ENCODE measurements around the gene ZFP91. TPM values are rescaled to one million over a fixed set of nuclear protein-coding genes. Genes with fewer than 3 reads are reported as not detected.
A peak's percentile ranks its signal among the peaks of the same experiment; 100 is the strongest.

Gene ZFP91
- total RNA-seq, 4 donors from 2014 or later = 49.8 to 63.7 (median 59.1) TPM

GRCh38 chr11:58647866-58648265, 69.0 kb downstream of the ZFP91 start:
- Histone ChIP-seq H3K4me1 (no peaks in the 10 kb centered on the region), H3K27ac (no peak overlapping the region), H3K36me3 (no peaks in the 10 kb centered on the region), H3K27me3 (no peaks in the 10 kb centered on the region), H3K9me3 (no peaks in the 10 kb centered on the region), H3K4me3 (replicated peaks in 1 of 3) (no peak overlapping the region)
- intact Hi-C loops (cut with DNase I) = no loop called here
- 74 to 89% methylated on average over 1 of the region's 1 CpG for WGBS, 2 donors
- TF ChIP-seq CTCF (IDR thresholded peaks at IDR 0.05) = no peak
- TF ChIP-seq POLR2A (IDR thresholded peaks at IDR 0.05) = no peak
- DNase-seq = no peak

- DNase-seq = no peak
- H3K36me3 ChIP-seq = no peaks in the 10 kb centered on the region
- H3K27ac ChIP-seq = no peak overlapping the region
- no peaks in the 10 kb centered on the region for H3K9me3 ChIP-seq
- TF ChIP-seq POLR2A (IDR thresholded peaks at IDR 0.05) (no peak), CTCF (IDR thresholded peaks at IDR 0.05) (no peak)
- intact Hi-C loops (cut with DNase I) = no loop called here
- H3K27me3 ChIP-seq = no peaks in the 10 kb centered on the region
- H3K4me3 ChIP-seq (replicated peaks in 1 of 3) = no peak overlapping the region
- H3K4me1 ChIP-seq = no peaks in the 10 kb centered on the region
Observed at GRCh38 chr11:58649623-58650022, 70.8 kb downstream of the ZFP91 start.

GRCh38 chr11:58650496-58650895, 71.6 kb downstream of the ZFP91 start:
- no peak overlapping the region for H3K27ac ChIP-seq
- no peaks in the 10 kb centered on the region for H3K4me1 ChIP-seq
- H3K9me3 ChIP-seq = no peaks in the 10 kb centered on the region
- 85 to 86% methylated on average over 1 of the region's 1 CpG for WGBS, 2 donors
- no peak for TF ChIP-seq CTCF (IDR thresholded peaks at IDR 0.05)
- no peak for TF ChIP-seq POLR2A (IDR thresholded peaks at IDR 0.05)
- no peak for DNase-seq
- intact Hi-C loops (cut with DNase I) = no loop called here
- no peak overlapping the region for H3K4me3 ChIP-seq (replicated peaks in 1 of 3)
- H3K36me3 ChIP-seq = no peaks in the 10 kb centered on the region
- H3K27me3 ChIP-seq = no peaks in the 10 kb centered on the region

GRCh38 chr11:58652726-58653280, 73.9 kb downstream of the ZFP91 start:
- H3K4me3 ChIP-seq (replicated peaks in 1 of 3) = no peak overlapping the region
- no peak for DNase-seq
- no peaks in the 10 kb centered on the region for H3K36me3 ChIP-seq
- H3K27ac ChIP-seq = no peak overlapping the region
- H3K9me3 ChIP-seq = no peaks in the 10 kb centered on the region
- no peaks in the 10 kb centered on the region for H3K4me1 ChIP-seq
- TF ChIP-seq CTCF (IDR thresholded peaks at IDR 0.05) = no peak
- no peak for TF ChIP-seq POLR2A (IDR thresholded peaks at IDR 0.05)
- no peaks in the 10 kb centered on the region for H3K27me3 ChIP-seq
- WGBS, 2 donors = 63 to 67% methylated on average over 2 of the region's 2 CpGs
- intact Hi-C loops (cut with DNase I) = no loop called here

- H3K4me1 ChIP-seq = no peaks in the 10 kb centered on the region
- DNase-seq = peak; percentile 84 to 87
- H3K36me3 ChIP-seq = no peaks in the 10 kb centered on the region
- no peaks in the 10 kb centered on the region for H3K27me3 ChIP-seq
- TF ChIP-seq CTCF (IDR thresholded peaks at IDR 0.05) (peak; percentile 67 to 89 (median 80)), POLR2A (IDR thresholded peaks at IDR 0.05) (no peak)
- H3K9me3 ChIP-seq = no peaks in the 10 kb centered on the region
- intact Hi-C loops (cut with DNase I) = no loop called here
- no peak overlapping the region for H3K4me3 ChIP-seq (replicated peaks in 1 of 3)
- 26 to 30% methylated on average over 12 of the region's 12 CpGs for WGBS, 2 donors
- no peak overlapping the region for H3K27ac ChIP-seq
Observed at GRCh38 chr11:58654079-58654907, 75.4 kb downstream of the ZFP91 start.

Measured in thyroid gland (tissue), 4 donors.